GM12892 (cell line): ENCODE measurements around the gene SOX13.

Experiments
- POLR2A ChIP-seq: IDR thresholded peaks from 2 replicates; pipeline ENCODE4 v1.6.1; 2011; ENCODE audit warnings: low read depth, low read length, control low read depth
- POLR2AphosphoS5 ChIP-seq: IDR thresholded peaks from 2 replicates; pipeline ENCODE4 v1.6.1; 2011; ENCODE audit warnings: low read depth, low read length, control low read depth
- TAF1 ChIP-seq: IDR thresholded peaks from 2 replicates; pipeline ENCODE4 v1.6.1; 2011; ENCODE audit warnings: low read depth, mild to moderate bottlenecking, control low read depth, low read length, borderline replicate concordance

DNA sequence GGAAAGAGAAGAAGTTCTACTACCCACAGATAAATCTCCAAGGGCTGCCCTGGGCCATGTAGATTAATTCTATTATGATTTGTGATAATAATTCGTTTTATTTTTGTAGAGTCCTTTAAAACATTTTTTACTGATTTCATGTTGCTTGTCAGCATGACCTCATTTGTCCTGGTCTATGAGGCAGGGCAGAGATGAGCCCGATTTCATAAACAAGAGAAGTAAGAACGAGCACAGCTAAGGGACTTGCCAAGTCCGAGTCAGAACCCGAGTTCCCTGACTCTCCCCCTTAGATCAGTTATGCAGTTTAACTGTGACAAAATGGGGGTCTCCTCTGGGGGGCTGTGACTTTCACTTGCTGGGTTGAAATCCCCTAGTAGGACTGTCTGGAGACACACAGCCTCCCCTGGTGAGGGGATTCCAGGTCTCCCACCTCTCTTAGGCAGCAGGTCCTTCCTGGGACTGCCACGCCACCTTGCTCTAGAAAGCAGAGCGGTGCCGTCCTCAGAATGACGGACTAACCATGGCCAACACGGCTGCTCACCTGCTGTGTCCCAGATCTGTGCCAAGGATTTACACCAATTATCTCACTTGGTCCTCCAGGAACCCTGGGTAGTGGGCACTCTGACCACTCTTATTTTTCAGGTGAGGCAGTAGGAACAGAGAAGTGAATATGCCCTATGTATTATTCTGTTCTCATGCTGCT lies 31.0 kb upstream of the SOX13 start:
- TF ChIP-seq POLR2A (no peak), POLR2AphosphoS5 (no peak), TAF1 (no peak)
